H1 (cell line): ENCODE results near the gene SYDE1. TPM values are rescaled to one million over a fixed set of nuclear protein-coding genes. Genes with fewer than 3 reads are reported as not detected.

Experiments used
- CTCF ChIA-PET: fragments of 300-600 bp; sonication (Branson Sonifier 250); formaldehyde crosslinking; loops from one replicate; lab custom pipeline; 2021; ENCODE audit not compliant: partially characterized antibody; lab: Charles Lee
- POLR2A ChIA-PET: fragments of 300-600 bp; sonication (Branson Sonifier 250); formaldehyde crosslinking; loops from one replicate; lab custom pipeline; 2021; ENCODE audit warnings: inconsistent platforms; ENCODE audit not compliant: partially characterized antibody; lab: Charles Lee
- DNase-seq, 2 experiments: peaks; one replicate each; pipeline versions ENCODE4 v3.0.0 to v3.0.0-alpha.2; 2010 to 2022; ENCODE audit warnings: low spot score in 2 of 2, low read depth in 1 of 2, mixed read lengths in 1 of 2
- FAIRE-seq: peaks from 2 replicates; lab custom pipeline; 2011; peaks lifted over from hg19 to GRCh38; lab: Jason Lieb, UNC
- H2AFZ ChIP-seq: 2 replicates; pipeline ENCODE4 v1.8.1; 2012; ENCODE audit warnings: low read length, inconsistent platforms
- H2AK5ac ChIP-seq: 2 replicates; pipeline ENCODE4 v1.6.1; 2013; ENCODE audit warnings: low read depth, low read length
- H2BK120ac ChIP-seq: replicated peaks from 2 replicates; pipeline ENCODE3; 2013; ENCODE audit warnings: low read depth, low read length, inconsistent platforms
- H2BK12ac ChIP-seq: 2 replicates; pipeline ENCODE4 v1.6.1; 2013; ENCODE audit warnings: low read depth, low read length
- H2BK15ac ChIP-seq: 2 replicates; pipeline ENCODE4 v1.6.1; 2013; ENCODE audit warnings: low read length
- H2BK20ac ChIP-seq: 2 replicates; pipeline ENCODE4 v1.6.1; 2013; ENCODE audit warnings: low read length
- H2BK5ac ChIP-seq: 2 replicates; pipeline ENCODE4 v1.6.1; 2013; ENCODE audit warnings: low read depth, low read length
- H3K14ac ChIP-seq: 2 replicates; pipeline ENCODE4 v1.6.1; 2013; ENCODE audit warnings: inconsistent platforms; ENCODE audit not compliant: insufficient read length
- H3K18ac ChIP-seq: 2 replicates; pipeline ENCODE4 v1.6.1; 2013; ENCODE audit warnings: low read length; ENCODE audit errors: extremely low read depth
- H3K23ac ChIP-seq: 2 replicates; pipeline ENCODE4 v1.6.1; 2013; ENCODE audit warnings: inconsistent platforms; ENCODE audit not compliant: insufficient read length
- H3K23me2 ChIP-seq: 2 replicates; pipeline ENCODE4 v1.6.1; 2013; ENCODE audit warnings: low read depth, low read length
- H3K27ac ChIP-seq: 2 replicates; pipeline ENCODE4 v1.6.1; 2011; ENCODE audit warnings: low read depth, low read length, inconsistent platforms
- H3K27me3 ChIP-seq, 4 experiments: replicated peaks in 1 of 4; 1 replicate in 1 of 4; 2 replicates in 3 of 4; pipeline versions ENCODE4 v1.6.1 to v1.8.1; 2011 to 2013; ENCODE audit warnings: low read length in 3 of 4, mild to moderate bottlenecking in 3 of 4, inconsistent platforms in 2 of 4, mixed read lengths in 2 of 4, moderate library complexity in 1 of 4; ENCODE audit not compliant: control insufficient read depth in 3 of 4, insufficient read depth in 3 of 4; ENCODE audit errors: extremely low read depth in 1 of 4
- H3K36me3 ChIP-seq, 4 experiments: 2 replicates each; pipeline versions ENCODE4 v1.6.1 to v1.8.1; 2011 to 2013; ENCODE audit warnings: mild to moderate bottlenecking in 4 of 4, low read length in 3 of 4, moderate library complexity in 2 of 4, control low read depth in 1 of 4, inconsistent platforms in 1 of 4; ENCODE audit not compliant: insufficient read depth in 4 of 4, control insufficient read depth in 2 of 4
- H3K4ac ChIP-seq: replicated peaks from 2 replicates; pipeline ENCODE3; 2013; ENCODE audit warnings: low read length, low read depth, mixed read lengths, inconsistent platforms; ENCODE audit not compliant: insufficient read length
- H3K4me1 ChIP-seq, 4 experiments: replicated peaks in 1 of 4; 1 replicate in 1 of 4; 2 replicates in 3 of 4; pipeline versions ENCODE4 v1.6.1 to v1.8.1; 2011 to 2013; ENCODE audit warnings: low read length in 3 of 4, inconsistent platforms in 2 of 4, mixed read lengths in 1 of 4; ENCODE audit not compliant: insufficient read depth in 4 of 4, control insufficient read depth in 3 of 4
- H3K4me2 ChIP-seq, 2 experiments: 2 replicates each; pipeline versions ENCODE4 v1.6.1 to v1.8.1; 2011 to 2013; ENCODE audit warnings: low read depth in 2 of 2, low read length in 2 of 2, control low read depth in 1 of 2, inconsistent platforms in 1 of 2, mild to moderate bottlenecking in 1 of 2; ENCODE audit not compliant: insufficient read depth in 1 of 2
- H3K4me3 ChIP-seq, 4 experiments: fragments of 200-600, 300-600 bp in 1 of 4; sonication (generic), shearing (Covaris generic), sonication (Bioruptor Twin) in 1 of 4; 2 replicates each; pipeline versions ENCODE4 v1.5.1 to v1.8.1; 2011 to 2016; ENCODE audit warnings: low read length in 4 of 4, low read depth in 3 of 4, control low read depth in 2 of 4, inconsistent platforms in 2 of 4, mild to moderate bottlenecking in 2 of 4, mixed read lengths in 1 of 4, moderate library complexity in 1 of 4; ENCODE audit not compliant: insufficient read depth in 2 of 4; ENCODE audit errors: extremely low read depth in 1 of 4
- H3K56ac ChIP-seq: replicated peaks from 2 replicates; pipeline ENCODE3; 2013; ENCODE audit warnings: low read depth, mild to moderate bottlenecking, mixed read lengths, low read length, inconsistent platforms; ENCODE audit not compliant: insufficient read length
- H3K79me1 ChIP-seq: 2 replicates; pipeline ENCODE4 v1.6.1; 2013; ENCODE audit warnings: low read depth, low read length, control low read depth
- H3K79me2 ChIP-seq, 2 experiments: 2 replicates each; pipeline versions ENCODE4 v1.6.1 to v1.8.1; 2012 to 2013; ENCODE audit warnings: low read length in 2 of 2, mild to moderate bottlenecking in 2 of 2, inconsistent platforms in 1 of 2; ENCODE audit not compliant: insufficient read depth in 2 of 2, control insufficient read depth in 1 of 2
- H3K9ac ChIP-seq, 4 experiments: replicated peaks in 1 of 4; 1 replicate in 1 of 4; 2 replicates in 3 of 4; pipeline versions ENCODE4 v1.6.1 to v1.8.1; 2011 to 2013; ENCODE audit warnings: low read depth in 3 of 4, low read length in 3 of 4, control low read depth in 2 of 4, mild to moderate bottlenecking in 2 of 4, moderate library complexity in 2 of 4, inconsistent platforms in 1 of 4; ENCODE audit errors: extremely low read depth in 1 of 4
- H3K9me3 ChIP-seq, 2 experiments: 2 replicates each; pipeline versions ENCODE4 v1.6.1 to v1.8.1; 2012 to 2013; ENCODE audit warnings: mild to moderate bottlenecking in 2 of 2, moderate library complexity in 2 of 2, control low read depth in 1 of 2, inconsistent platforms in 1 of 2, low read depth in 1 of 2, low read length in 1 of 2, mixed read lengths in 1 of 2; ENCODE audit not compliant: insufficient read depth in 2 of 2
- H4K20me1 ChIP-seq, 2 experiments: replicated peaks in 1 of 2; 2 replicates each; pipeline versions ENCODE3 to v1.8.1; 2011 to 2013; ENCODE audit warnings: inconsistent platforms in 2 of 2, low read length in 2 of 2, mild to moderate bottlenecking in 1 of 2; ENCODE audit not compliant: insufficient read depth in 2 of 2, control insufficient read depth in 1 of 2
- H4K5ac ChIP-seq: 2 replicates; pipeline ENCODE4 v1.6.1; 2013; ENCODE audit warnings: low read length, low read depth, mixed read lengths, inconsistent platforms; ENCODE audit not compliant: insufficient read length
- H4K8ac ChIP-seq: 2 replicates; pipeline ENCODE4 v1.8.0; 2013; ENCODE audit warnings: mild to moderate bottlenecking, moderate library complexity, low read length, inconsistent platforms; ENCODE audit not compliant: insufficient read depth; ENCODE audit errors: extremely low read depth
- H4K91ac ChIP-seq: replicated peaks from 2 replicates; pipeline ENCODE3; 2013; ENCODE audit warnings: low read length, mixed read lengths, inconsistent platforms; ENCODE audit not compliant: insufficient read length
- EP300 ChIP-seq, 2 experiments: IDR thresholded peaks; 1 replicate in 1 of 2; 2 replicates in 1 of 2; pipeline ENCODE4 v1.6.1; 2011 to 2012; ENCODE audit warnings: low read depth in 2 of 2, low read length in 2 of 2, mild to moderate bottlenecking in 2 of 2, borderline replicate concordance in 1 of 2, inconsistent platforms in 1 of 2, moderate library complexity in 1 of 2
- EZH2 ChIP-seq: fragments of 200-600 bp; sonication (generic); IDR thresholded peaks from 2 replicates; pipeline ENCODE4 v1.7.1; 2012; ENCODE audit warnings: low read depth, mild to moderate bottlenecking, moderate library complexity, low read length, inconsistent platforms; ENCODE audit not compliant: severe bottlenecking
- JUND ChIP-seq: IDR thresholded peaks from 2 replicates; pipeline ENCODE4 v1.6.1; 2011; ENCODE audit warnings: mild to moderate bottlenecking, improper control_type of control experiment, low read length
- WGBS, 2 experiments: shearing (Covaris generic) in 1 of 2; methylation state at CpG; one replicate each; pipeline versions ENCODE4 v1.1.6 to v1.1.7; 2013 to 2015; ENCODE audit warnings: low lambda C conversion rate in 2 of 2, mixed read lengths in 2 of 2, inconsistent platforms in 1 of 2, low coverage in 1 of 2, missing lambda C conversion rate in 1 of 2; ENCODE audit not compliant: insufficient replicate concordance in 2 of 2, insufficient coverage in 1 of 2, insufficient read length in 1 of 2; ENCODE audit errors: extremely low coverage in 1 of 2, missing lambda C conversion rate in 1 of 2; 5-methylcytosine and 5-hydroxymethylcytosine counted together
- polyA plus RNA-seq, 7 experiments: library from polyadenylated mRNA; depleted of rRNA in 3 of 7; stranded (reverse) in 5 of 7; unstranded in 2 of 7; fragments of >200 nt in 5 of 7; fragments of 200-250 nt in 2 of 7; gene quantifications; 1 replicate in 5 of 7; 2 replicates in 1 of 7; 4 replicates in 1 of 7; pipeline versions ENCODE4 v1.2.1 to v1.2.3, GENCODE V29; 2011 to 2013; ENCODE audit warnings: missing spikeins in 2 of 7, mixed read lengths in 2 of 7
- total RNA-seq: library from RNA; stranded (reverse); fragmentation: NEBNext Ultra II Directional; extraction: Animal tissue kit (Norgen Biotek cat#: 25700); gene quantifications from 2 replicates; pipeline ENCODE4 v1.2.1, GENCODE V29; 2021

The SYDE1 gene
- total and polyA plus RNA-seq, 2 of the 8 experiments (the other 6 are each of a cell fraction or from before 2014, with no cell fraction given): 12.0 to 16.8 TPM

- peak overlapping the region; percentile 68 for H2AFZ ChIP-seq
- peaks cover 0 to 2% (median 0%) of the 10 kb centered on the region in 4 experiments; a peak in 1 of 7 replicates for H3K4me1 ChIP-seq
- H3K9me3 ChIP-seq: no peaks in the 10 kb centered on the region
- H2BK20ac ChIP-seq: no peak overlapping the region
- H3K4ac ChIP-seq: no peak overlapping the region
- TF ChIP-seq EZH2: no peak
- TF ChIP-seq JUND: peak; percentile 38; the same call in 1 of the 2 replicates
- no peak for TF ChIP-seq EP300 (IDR thresholded peaks at IDR 0.05; ENCODE audit: borderline replicate concordance in 1 of 2, low read depth in 2 of 2, low read length in 2 of 2)
- H3K79me2 ChIP-seq: no peaks in the 10 kb centered on the region
- no peak overlapping the region for H3K9ac ChIP-seq
- no peak for FAIRE-seq
- H3K4me2 ChIP-seq: no peak overlapping the region
- no peak overlapping the region for H4K5ac ChIP-seq
- no peaks in the 10 kb centered on the region for H3K36me3 ChIP-seq
- H2AK5ac ChIP-seq: peak overlapping the region; percentile 24; the same call in 1 of the 2 replicates
- no peak overlapping the region for H2BK12ac ChIP-seq
- POLR2A ChIA-PET: interaction anchor here (0.8 to 1.9 kb wide), 2 partner anchors 13 to 16 kb away, joined by 4 read pairs; no protein-coding TSS in a partner anchor
- H4K91ac ChIP-seq: no peak overlapping the region
- H3K23me2 ChIP-seq: peaks cover 2% of the 10 kb centered on the region; the same call in 1 of the 2 replicates
- no peak overlapping the region for H3K14ac ChIP-seq
- WGBS, 2 experiments: 85% methylated on average over 16 of the region's 16 CpGs; no CpG with 5 or more reads in 1 of the 2 experiments
- no peak for DNase-seq
- H3K23ac ChIP-seq: no peak overlapping the region
- no peak overlapping the region for H3K18ac ChIP-seq
- no peaks in the 10 kb centered on the region for H4K20me1 ChIP-seq
- CTCF ChIA-PET: interaction anchor here (1.2 to 2.0 kb wide), 2 partner anchors 23 to 29 kb away, joined by 4 to 5 read pairs; no protein-coding TSS in a partner anchor
- no peaks in the 10 kb centered on the region for H3K27me3 ChIP-seq
- H3K4me3 ChIP-seq: no peak overlapping the region
- H2BK5ac ChIP-seq: no peak overlapping the region
- no peak overlapping the region for H3K56ac ChIP-seq
- H2BK15ac ChIP-seq: 0 out of 2 replicates have a peak overlapping the region, but pooled peaks have one; percentile 46
- no peak overlapping the region; the same call in 1 of the 2 replicates for H4K8ac ChIP-seq
- no peak overlapping the region for H3K27ac ChIP-seq
- H3K79me1 ChIP-seq: no peaks in the 10 kb centered on the region
- H2BK120ac ChIP-seq: no peak overlapping the region
These were observed 22.8 kb downstream of the SYDE1 start for GRCh38 chr19:15129856-15130585.
